ENCODE results near the gene COL8A1. TPM values are rescaled to one million over a fixed set of nuclear protein-coding genes. Genes with fewer than 3 reads are reported as not detected.

The COL8A1 gene
- total RNA-seq, 1 donor from 2014 or later = 3,403 TPM

DNA sequence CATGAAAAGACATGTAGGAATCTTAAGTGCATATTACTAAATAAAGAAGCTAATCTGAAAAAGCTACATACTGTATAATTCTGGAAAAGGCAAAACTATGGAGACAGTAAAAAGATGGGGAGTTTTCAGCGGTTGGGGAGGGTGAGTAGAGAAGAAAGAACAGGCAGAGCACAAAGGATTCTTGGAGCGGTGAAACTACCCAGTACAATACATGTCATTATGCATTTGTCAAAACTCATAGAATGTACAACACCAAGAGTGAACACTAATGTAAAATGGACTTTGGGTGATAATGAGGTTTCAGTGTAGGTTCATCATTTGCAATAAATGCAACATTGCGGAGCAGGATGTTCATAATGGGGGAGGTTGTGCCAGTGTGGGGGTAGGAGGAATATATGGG is 133.8 kb downstream of the COL8A1 start:
- TF ChIP-seq, protein P1, sequence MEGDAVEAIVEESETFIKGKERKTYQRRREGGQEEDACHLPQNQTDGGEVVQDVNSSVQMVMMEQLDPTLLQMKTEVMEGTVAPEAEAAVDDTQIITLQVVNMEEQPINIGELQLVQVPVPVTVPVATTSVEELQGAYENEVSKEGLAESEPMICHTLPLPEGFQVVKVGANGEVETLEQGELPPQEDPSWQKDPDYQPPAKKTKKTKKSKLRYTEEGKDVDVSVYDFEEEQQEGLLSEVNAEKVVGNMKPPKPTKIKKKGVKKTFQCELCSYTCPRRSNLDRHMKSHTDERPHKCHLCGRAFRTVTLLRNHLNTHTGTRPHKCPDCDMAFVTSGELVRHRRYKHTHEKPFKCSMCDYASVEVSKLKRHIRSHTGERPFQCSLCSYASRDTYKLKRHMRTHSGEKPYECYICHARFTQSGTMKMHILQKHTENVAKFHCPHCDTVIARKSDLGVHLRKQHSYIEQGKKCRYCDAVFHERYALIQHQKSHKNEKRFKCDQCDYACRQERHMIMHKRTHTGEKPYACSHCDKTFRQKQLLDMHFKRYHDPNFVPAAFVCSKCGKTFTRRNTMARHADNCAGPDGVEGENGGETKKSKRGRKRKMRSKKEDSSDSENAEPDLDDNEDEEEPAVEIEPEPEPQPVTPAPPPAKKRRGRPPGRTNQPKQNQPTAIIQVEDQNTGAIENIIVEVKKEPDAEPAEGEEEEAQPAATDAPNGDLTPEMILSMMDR (IDR thresholded peaks at IDR 0.05) = no peak
- no peaks in the 10 kb centered on the region for H3K9me3 Mint-ChIP-seq (ENCODE audit: unreplicated experiment)
- no peaks in the 10 kb centered on the region for H3K27me3 Mint-ChIP-seq (ENCODE audit: unreplicated experiment)
- peaks cover 65% of the 10 kb centered on the region for H3K36me3 Mint-ChIP-seq (ENCODE audit: unreplicated experiment)
- no peak overlapping the region for H3K4me3 Mint-ChIP-seq (ENCODE audit: unreplicated experiment)
- peaks cover 70% of the 10 kb centered on the region for H3K4me1 Mint-ChIP-seq (ENCODE audit: unreplicated experiment)
- peak overlapping the region; percentile 73 for H3K27ac Mint-ChIP-seq (ENCODE audit: unreplicated experiment)
- DNase-seq (ENCODE audit: extremely low spot score, unreplicated experiment) = no peak

DNA sequence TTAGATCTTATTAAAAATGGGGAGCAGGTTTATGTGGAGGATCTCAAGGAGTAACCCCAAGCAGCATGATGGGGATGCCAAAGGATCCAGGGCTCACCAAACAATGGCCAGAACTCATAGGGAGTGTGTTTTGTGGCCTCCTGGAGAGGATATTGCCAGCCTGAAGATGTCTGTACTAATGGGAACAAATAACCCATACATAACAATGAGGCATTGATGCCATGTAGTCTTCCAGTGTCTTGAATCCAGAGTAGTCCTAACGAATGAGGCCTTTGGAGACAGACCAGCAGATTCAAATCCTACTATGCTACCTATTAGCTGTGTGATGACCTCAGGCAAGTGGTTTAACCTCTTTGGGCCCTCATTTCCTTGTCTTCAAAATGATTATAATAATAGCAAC is 134.3 kb downstream of the COL8A1 start:
- H3K27ac Mint-ChIP-seq (ENCODE audit: unreplicated experiment) = peak overlapping the region; percentile 73
- no peak overlapping the region for H3K4me3 Mint-ChIP-seq (ENCODE audit: unreplicated experiment)
- no peaks in the 10 kb centered on the region for H3K27me3 Mint-ChIP-seq (ENCODE audit: unreplicated experiment)
- no peaks in the 10 kb centered on the region for H3K9me3 Mint-ChIP-seq (ENCODE audit: unreplicated experiment)
- H3K36me3 Mint-ChIP-seq (ENCODE audit: unreplicated experiment) = peaks cover 65% of the 10 kb centered on the region
- no peak for DNase-seq (ENCODE audit: extremely low spot score, unreplicated experiment)
- TF ChIP-seq, protein P1 (IDR thresholded peaks at IDR 0.05) = no peak
- H3K4me1 Mint-ChIP-seq (ENCODE audit: unreplicated experiment) = peaks cover 70% of the 10 kb centered on the region

DNA sequence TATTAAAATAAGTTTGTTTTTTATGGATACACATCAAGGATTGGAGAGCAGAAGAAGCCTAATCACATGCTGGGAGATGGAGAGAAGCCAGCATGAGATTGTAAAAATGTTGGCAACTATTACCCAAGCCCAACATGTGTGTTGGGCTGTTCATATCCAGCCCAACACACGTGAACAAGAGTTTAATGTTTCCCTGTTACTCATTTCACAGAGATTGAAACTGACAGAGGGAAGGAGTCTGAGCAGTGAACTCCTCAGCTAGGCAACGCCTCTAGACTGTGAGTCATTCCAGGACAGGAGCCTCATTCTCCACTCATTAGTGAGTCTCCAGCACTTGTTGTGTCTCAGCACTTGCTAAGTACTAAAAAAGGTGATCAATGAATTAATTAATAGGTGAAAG is 136.1 kb downstream of the COL8A1 start:
- Mint-ChIP-seq H3K4me3 (ENCODE audit: unreplicated experiment) (no peak overlapping the region), H3K27me3 (ENCODE audit: unreplicated experiment) (no peaks in the 10 kb centered on the region), H3K4me1 (ENCODE audit: unreplicated experiment) (peaks cover 68% of the 10 kb centered on the region), H3K27ac (ENCODE audit: unreplicated experiment) (peak overlapping the region; percentile 90), H3K36me3 (ENCODE audit: unreplicated experiment) (peaks cover 68% of the 10 kb centered on the region), H3K9me3 (ENCODE audit: unreplicated experiment) (no peaks in the 10 kb centered on the region)
- TF ChIP-seq, protein P1 (IDR thresholded peaks at IDR 0.05) = no peak
- no peak for DNase-seq (ENCODE audit: extremely low spot score, unreplicated experiment)

DNA sequence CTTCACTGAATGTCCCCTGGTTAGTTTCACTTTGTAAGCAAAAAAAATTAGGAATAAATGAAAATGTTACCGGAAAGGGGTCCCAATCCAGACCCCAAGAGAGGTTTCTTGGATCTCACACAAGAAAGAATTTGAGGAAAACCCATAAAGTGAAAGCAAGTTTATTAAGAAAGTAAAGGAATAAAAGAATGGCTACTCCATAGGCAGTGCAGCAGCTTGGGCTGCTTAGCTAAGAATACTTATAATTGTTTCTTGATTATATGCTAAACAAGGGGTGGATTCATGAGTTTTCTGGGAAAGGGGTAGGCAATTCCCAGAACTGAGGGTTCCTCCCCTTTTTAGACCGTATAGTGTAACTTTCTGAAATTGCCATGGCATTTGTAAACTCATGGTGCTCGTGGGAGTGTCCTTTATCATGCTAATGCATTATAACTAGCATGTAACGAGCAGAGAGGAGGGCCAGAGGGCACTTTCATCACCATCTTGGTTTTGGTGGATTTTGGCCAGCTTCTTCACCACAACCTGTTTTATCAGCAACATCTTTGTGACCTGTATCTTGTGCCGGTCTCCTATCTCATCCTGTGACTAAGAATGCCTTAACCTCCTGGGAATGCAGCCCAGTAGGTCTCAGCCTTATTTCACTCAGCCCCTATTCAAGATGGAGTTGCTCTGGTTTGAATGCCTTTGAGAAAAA is 138.3 kb downstream of the COL8A1 start:
- Mint-ChIP-seq H3K36me3 (ENCODE audit: unreplicated experiment) (peaks cover 72% of the 10 kb centered on the region), H3K9me3 (ENCODE audit: unreplicated experiment) (no peaks in the 10 kb centered on the region), H3K27me3 (ENCODE audit: unreplicated experiment) (no peaks in the 10 kb centered on the region), H3K4me1 (ENCODE audit: unreplicated experiment) (peaks cover 80% of the 10 kb centered on the region), H3K27ac (ENCODE audit: unreplicated experiment) (peak overlapping the region; percentile 90), H3K4me3 (ENCODE audit: unreplicated experiment) (no peak overlapping the region)
- TF ChIP-seq, protein P1 (IDR thresholded peaks at IDR 0.05) = no peak
- no peak for DNase-seq (ENCODE audit: extremely low spot score, unreplicated experiment)

DNA sequence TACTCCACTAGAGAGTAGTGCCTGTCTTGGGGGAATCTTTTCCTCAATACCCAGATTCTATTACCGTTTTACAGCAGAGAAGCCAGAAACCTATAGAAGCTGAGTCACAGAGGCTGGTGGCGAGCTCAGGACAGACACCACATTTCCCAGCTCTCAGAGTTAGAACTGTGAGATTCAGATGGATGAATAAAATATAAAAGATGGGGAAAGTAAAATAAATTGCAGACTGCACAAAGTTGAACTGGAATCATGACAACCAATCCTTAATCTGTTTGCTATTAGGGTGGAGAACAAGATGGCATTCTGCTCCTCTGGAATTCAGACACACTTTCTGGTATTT is 138.8 kb downstream of the COL8A1 start:
- no peaks in the 10 kb centered on the region for H3K9me3 Mint-ChIP-seq (ENCODE audit: unreplicated experiment)
- no peak for DNase-seq (ENCODE audit: extremely low spot score, unreplicated experiment)
- peaks cover 72% of the 10 kb centered on the region for H3K36me3 Mint-ChIP-seq (ENCODE audit: unreplicated experiment)
- peaks cover 82% of the 10 kb centered on the region for H3K4me1 Mint-ChIP-seq (ENCODE audit: unreplicated experiment)
- no peak overlapping the region for H3K4me3 Mint-ChIP-seq (ENCODE audit: unreplicated experiment)
- TF ChIP-seq, protein P1 (IDR thresholded peaks at IDR 0.05) = no peak
- peak overlapping the region; percentile 90 for H3K27ac Mint-ChIP-seq (ENCODE audit: unreplicated experiment)
- H3K27me3 Mint-ChIP-seq (ENCODE audit: unreplicated experiment) = no peaks in the 10 kb centered on the region
